Activated CD8-positive, alpha-beta memory T cell treated with anti-CD3 and anti-CD28 coated beads for 4 hours (primary cell): ENCODE data around the gene RBL1.
A peak's percentile ranks its signal among the peaks of the same experiment; 100 is the strongest.

Experiments used
- DNase-seq, 2 donors: peaks; one replicate each; pipeline ENCODE4 v3.0.0-alpha.2; 2020; ENCODE audit warnings: low read depth in 2 of 2

Gene RBL1

DNA sequence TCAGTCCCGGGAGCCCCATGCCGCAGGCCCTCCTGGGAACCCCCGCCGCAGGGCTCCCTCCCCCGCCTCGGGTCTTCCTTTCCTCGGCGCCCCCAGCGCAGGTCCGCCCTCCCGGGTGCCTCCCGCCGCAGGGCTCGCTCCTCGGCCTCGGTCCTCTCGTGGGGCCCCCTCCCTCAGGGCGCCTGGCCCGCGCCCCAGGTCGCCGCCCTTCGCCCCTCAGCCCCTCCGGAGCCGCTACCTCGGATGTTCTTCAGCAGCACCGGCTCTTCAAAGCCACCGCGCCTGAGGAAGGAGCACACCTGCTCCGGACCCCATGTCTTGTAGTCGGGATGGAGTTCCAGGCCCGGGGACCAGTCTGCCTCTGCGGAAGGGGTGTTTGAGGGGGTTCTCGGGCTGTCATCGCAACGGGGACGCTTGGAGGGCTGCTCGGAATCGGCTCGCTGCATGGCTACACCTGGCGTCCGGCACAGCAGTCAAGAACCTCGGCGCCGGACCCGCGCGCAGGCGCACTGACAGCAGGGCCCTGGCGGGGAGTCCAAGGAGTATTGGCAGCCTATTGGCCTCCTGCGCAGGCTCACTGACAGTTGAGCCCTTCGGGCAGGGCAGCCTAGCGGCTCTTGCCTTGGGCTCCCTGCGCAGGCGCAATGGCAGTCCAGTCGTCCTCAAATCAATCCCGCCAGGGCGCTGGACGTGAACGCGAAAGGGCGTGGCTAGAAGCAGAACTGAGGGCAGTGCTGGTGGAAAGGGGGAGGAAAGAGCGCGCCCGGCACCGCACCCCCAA, 144.4 kb downstream of the RBL1 start, which contains the start of gene SAMHD1:
SAMHD1 (minus strand) TSS at position 511 of the 781 bp plus-strand sequence; CDS start at position 446, 65 bp downstream.
- DNase-seq = peak; percentile 76 to 82

DNA sequence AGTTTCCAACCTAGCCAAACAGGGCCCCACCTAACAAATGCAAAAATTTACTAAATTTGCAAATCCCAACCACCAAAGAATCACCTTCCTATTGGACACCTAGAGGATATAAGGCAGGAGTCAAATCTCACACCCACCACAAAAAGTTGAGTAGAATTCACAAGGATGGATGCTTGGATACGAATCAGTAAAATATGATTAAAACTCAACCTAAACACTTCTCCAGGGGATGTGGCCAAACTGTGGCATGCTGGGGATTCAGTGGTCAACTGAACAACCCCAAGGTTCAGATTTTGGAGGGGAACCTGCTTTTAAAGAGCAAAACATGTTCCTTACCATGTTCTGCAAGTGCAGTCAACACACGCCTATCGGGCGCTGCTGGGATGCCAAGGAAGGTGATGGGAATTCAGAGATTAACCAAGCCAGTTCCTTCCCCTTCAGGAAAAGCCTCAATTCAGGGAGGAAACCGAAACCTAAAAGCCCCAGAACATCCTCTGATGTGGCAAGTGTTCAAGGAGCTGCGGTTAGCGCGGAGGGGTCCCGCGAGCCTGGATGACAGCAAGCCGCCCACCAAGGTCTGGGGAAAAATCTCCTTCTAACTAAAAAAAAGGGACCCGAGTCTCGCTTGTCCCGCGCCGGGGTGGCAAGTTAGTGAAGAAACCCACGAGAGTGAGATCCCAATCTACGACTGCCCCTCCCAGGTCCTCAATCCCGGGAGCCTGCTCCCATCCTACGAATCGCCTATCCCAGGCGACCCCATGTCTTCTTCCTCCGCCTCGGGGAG, 145.2 kb downstream of the RBL1 start:
- peak in 1 of 2 donors; percentile 19 for DNase-seq
